ENCODE data around the gene HLA-DMA. TPM values are rescaled to one million over a fixed set of nuclear protein-coding genes. Genes with fewer than 3 reads are reported as not detected.
A peak's percentile ranks its signal among the peaks of the same experiment; 100 is the strongest.

The HLA-DMA gene
- total RNA-seq, 1 experiment from 2014 or later: 3.0 TPM

- H3K79me2 ChIP-seq (ENCODE audit: low read length): peaks cover 20% of the 10 kb centered on the region
These were observed 30.6 kb upstream of the HLA-DMA start for GRCh38 chr6:32983493-32983848.

DNA sequence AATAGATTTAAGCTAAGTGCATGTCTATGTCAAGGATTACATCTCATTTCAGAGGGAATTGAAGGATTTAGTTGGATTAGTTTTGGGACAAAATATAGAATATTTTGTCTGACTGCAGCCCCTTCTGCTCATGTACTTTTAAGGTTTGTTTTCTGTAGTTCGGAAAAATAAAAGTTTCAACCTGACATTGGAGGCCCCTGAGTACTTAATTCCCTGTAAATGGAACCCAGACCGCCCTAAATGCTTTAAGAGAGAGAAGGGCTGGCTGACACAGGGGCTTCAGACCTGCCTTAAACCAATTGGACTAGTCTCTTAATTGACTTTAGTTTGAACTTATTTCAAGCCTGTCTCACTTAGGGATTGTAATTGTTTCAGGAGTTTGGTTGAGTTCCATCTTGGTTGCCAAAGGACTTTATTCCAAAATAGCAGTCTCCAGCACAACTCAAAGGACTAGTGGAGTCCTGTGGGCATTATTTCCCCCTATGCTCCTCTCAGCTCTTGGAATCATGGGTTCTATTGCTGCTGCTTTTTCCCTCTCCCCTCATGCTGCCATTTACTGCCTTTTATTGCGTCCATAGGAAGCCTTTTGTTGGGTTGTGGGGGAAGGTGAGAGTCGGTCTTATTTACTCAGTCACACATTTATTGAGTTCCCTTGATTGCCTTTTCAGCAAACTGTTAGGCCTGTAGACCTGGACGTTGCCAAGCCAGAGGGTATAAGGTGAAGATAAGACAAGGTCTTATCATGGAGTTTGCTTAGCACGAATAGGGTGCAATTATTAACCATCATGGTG is 30.0 kb upstream of the HLA-DMA start:
- Histone ChIP-seq H3K79me2 (ENCODE audit: low read length) (peaks cover 26% of the 10 kb centered on the region), H4K20me1 (ENCODE audit: low read length) (peaks cover 62% of the 10 kb centered on the region), H3K36me3 (ENCODE audit: low read depth, low read length) (peaks cover 36% of the 10 kb centered on the region), H3K9me3 (ENCODE audit: low read length) (no peaks in the 10 kb centered on the region), H3K4me3 (ENCODE audit: low read length) (no peak overlapping the region), H3K9ac (ENCODE audit: low read length) (no peak overlapping the region), H3K4me1 (ENCODE audit: insufficient read depth, low read length) (peaks cover 8% of the 10 kb centered on the region; the same call in 1 of the 2 replicates), H2AFZ (ENCODE audit: low read length) (no peak overlapping the region), H3K9me2 (replicated peaks; ENCODE audit: low read length) (no peaks in the 10 kb centered on the region), H3F3A (ENCODE audit: low read length, unreplicated experiment) (peaks cover 46% of the 10 kb centered on the region), H3K27ac (ENCODE audit: low read length) (no peak overlapping the region), H3K4me2 (ENCODE audit: low read length) (no peak overlapping the region), H3K27me3 (ENCODE audit: low read length) (no peaks in the 10 kb centered on the region)
- intact Hi-C loops (cut with micrococcal nuclease): loop anchor here (5.0 kb wide), 1 partner anchor 146 kb away; the partner anchor contains the start of gene TAP2
- TF ChIP-seq EZH2 (IDR thresholded peaks at IDR 0.05; ENCODE audit: low read length, unreplicated experiment): no peak
- ATAC-seq (no peak), DNase-seq (no peak)
- no TSS peak for BruUV-seq (replicated peaks)
- POLR2A ChIA-PET (ENCODE audit: unreplicated experiment): interaction anchor here (2.0 kb wide), 1 partner anchor 11 kb away, joined by 59 read pairs; no protein-coding TSS in a partner anchor
- CTCF ChIA-PET: no interaction called here

More at GRCh38 chr6:32983493-32983848, 30.6 kb upstream of the HLA-DMA start:
- Histone ChIP-seq H3K27ac (ENCODE audit: low read length) (no peak overlapping the region), H3K27me3 (ENCODE audit: low read length) (no peaks in the 10 kb centered on the region), H3K36me3 (ENCODE audit: low read depth, low read length) (peaks cover 30% of the 10 kb centered on the region), H3K4me2 (ENCODE audit: low read length) (no peak overlapping the region), H4K20me1 (ENCODE audit: low read length) (peaks cover 56% of the 10 kb centered on the region), H3K9me2 (replicated peaks; ENCODE audit: low read length) (no peaks in the 10 kb centered on the region), H3K9ac (ENCODE audit: low read length) (no peak overlapping the region), H3K4me1 (ENCODE audit: insufficient read depth, low read length) (peaks cover 8% of the 10 kb centered on the region; the same call in 1 of the 2 replicates), H3K9me3 (ENCODE audit: low read length) (no peaks in the 10 kb centered on the region), H3F3A (ENCODE audit: low read length, unreplicated experiment) (peaks cover 40% of the 10 kb centered on the region), H2AFZ (ENCODE audit: low read length) (no peak overlapping the region), H3K4me3 (ENCODE audit: low read length) (no peak overlapping the region)
- POLR2A ChIA-PET (ENCODE audit: unreplicated experiment): interaction anchor here (2.0 kb wide), 1 partner anchor 12 kb away, joined by 59 read pairs; no protein-coding TSS in a partner anchor
- ATAC-seq (0 out of 2 replicates have a peak, but pooled peaks have one; percentile 2), DNase-seq (no peak)
- intact Hi-C loops (cut with micrococcal nuclease): loop anchor here (5.0 kb wide), 1 partner anchor 146 kb away; the partner anchor contains the start of gene TAP2
- CTCF ChIA-PET: interaction anchor here (1.8 to 3.3 kb wide), 2 partner anchors 12 to 49 kb away, joined by 40 to 74 read pairs; no protein-coding TSS in a partner anchor
- TF ChIP-seq EZH2phosphoT487 (IDR thresholded peaks at IDR 0.05; ENCODE audit: borderline replicate concordance, low read length): no peak
- TF ChIP-seq, protein P1, sequence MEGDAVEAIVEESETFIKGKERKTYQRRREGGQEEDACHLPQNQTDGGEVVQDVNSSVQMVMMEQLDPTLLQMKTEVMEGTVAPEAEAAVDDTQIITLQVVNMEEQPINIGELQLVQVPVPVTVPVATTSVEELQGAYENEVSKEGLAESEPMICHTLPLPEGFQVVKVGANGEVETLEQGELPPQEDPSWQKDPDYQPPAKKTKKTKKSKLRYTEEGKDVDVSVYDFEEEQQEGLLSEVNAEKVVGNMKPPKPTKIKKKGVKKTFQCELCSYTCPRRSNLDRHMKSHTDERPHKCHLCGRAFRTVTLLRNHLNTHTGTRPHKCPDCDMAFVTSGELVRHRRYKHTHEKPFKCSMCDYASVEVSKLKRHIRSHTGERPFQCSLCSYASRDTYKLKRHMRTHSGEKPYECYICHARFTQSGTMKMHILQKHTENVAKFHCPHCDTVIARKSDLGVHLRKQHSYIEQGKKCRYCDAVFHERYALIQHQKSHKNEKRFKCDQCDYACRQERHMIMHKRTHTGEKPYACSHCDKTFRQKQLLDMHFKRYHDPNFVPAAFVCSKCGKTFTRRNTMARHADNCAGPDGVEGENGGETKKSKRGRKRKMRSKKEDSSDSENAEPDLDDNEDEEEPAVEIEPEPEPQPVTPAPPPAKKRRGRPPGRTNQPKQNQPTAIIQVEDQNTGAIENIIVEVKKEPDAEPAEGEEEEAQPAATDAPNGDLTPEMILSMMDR (conservative IDR thresholded peaks at IDR 0.05; ENCODE audit: low read depth, low read length): no peak
- TSS peak; percentile 1 for BruUV-seq (replicated peaks)

DNA sequence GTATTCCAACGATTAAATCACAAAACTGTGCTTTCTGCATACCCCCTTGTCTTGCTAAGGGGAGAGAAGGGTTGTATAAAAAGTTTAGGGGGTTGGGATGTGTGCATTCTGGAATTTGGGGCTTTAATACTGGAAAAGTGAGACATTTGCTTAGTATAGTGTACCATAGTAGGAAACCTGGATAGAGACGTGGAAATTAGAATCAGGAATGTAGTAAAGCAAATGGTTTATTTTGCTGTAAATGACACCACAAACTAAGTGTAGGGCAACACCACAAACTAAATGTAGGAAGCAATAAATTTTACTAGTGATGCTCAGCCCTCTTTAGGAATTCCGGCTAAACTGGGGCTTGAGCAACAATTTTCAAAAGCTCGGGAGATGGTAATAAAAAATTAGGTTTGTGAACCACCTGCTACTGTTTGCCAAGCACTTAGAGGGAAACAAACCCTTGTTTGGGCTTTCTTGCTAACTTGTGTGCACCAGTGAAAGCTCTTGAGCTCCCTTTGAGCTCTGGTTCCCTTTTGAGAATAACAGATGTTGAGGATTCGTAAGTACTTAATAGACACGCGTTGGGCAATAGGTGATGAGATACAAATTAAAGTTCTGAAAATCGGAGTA is 29.3 kb upstream of the HLA-DMA start:
- Histone ChIP-seq H3K27ac (ENCODE audit: low read length) (no peak overlapping the region), H3K4me1 (ENCODE audit: insufficient read depth, low read length) (peaks cover 8% of the 10 kb centered on the region; the same call in 1 of the 2 replicates), H2AFZ (ENCODE audit: low read length) (no peak overlapping the region), H3F3A (ENCODE audit: low read length, unreplicated experiment) (peaks cover 50% of the 10 kb centered on the region), H3K27me3 (ENCODE audit: low read length) (no peaks in the 10 kb centered on the region), H3K9me2 (replicated peaks; ENCODE audit: low read length) (no peaks in the 10 kb centered on the region), H3K79me2 (ENCODE audit: low read length) (peaks cover 33% of the 10 kb centered on the region), H3K9me3 (ENCODE audit: low read length) (no peaks in the 10 kb centered on the region), H3K36me3 (ENCODE audit: low read depth, low read length) (peaks cover 43% of the 10 kb centered on the region), H3K9ac (ENCODE audit: low read length) (no peak overlapping the region), H3K4me2 (ENCODE audit: low read length) (no peak overlapping the region), H3K4me3 (ENCODE audit: low read length) (no peak overlapping the region), H4K20me1 (ENCODE audit: low read length) (peaks cover 69% of the 10 kb centered on the region)
- TF ChIP-seq EZH2phosphoT487 (IDR thresholded peaks at IDR 0.05; ENCODE audit: borderline replicate concordance, low read length) (no peak), EZH2 (IDR thresholded peaks at IDR 0.05; ENCODE audit: low read length, unreplicated experiment) (no peak)
- TF ChIP-seq, protein P1 (conservative IDR thresholded peaks at IDR 0.05; ENCODE audit: low read depth, low read length): no peak
- intact Hi-C loops (cut with micrococcal nuclease): loop anchor here (5.0 kb wide), 1 partner anchor 145 kb away; the partner anchor contains the start of gene TAP2
- DNase-seq (peak; percentile 19), ATAC-seq (no peak)
- CTCF ChIA-PET: no interaction called here
- BruUV-seq (replicated peaks): no TSS peak
- POLR2A ChIA-PET (ENCODE audit: unreplicated experiment): no interaction called here

All from PC-3 (cell line).